HepG2 (cell line): ENCODE results near the gene RITA1. TPM values are rescaled to one million over a fixed set of nuclear protein-coding genes. Genes with fewer than 3 reads are reported as not detected.

Experiments used
- ATAC-seq: fragments of 200-7000 bp; cut with Tn5 transposase; 3 replicates; pipeline ENCODE4 v1.9.1; 2020; ENCODE audit warnings: mild to moderate bottlenecking, moderate library complexity
- BruUV-seq: library from RNA; stranded (reverse); fragments of 400-500 nt; replicated peaks from 2 replicates; lab custom pipeline; 2021; lab: Mats Ljungman, UMichigan
- CTCF ChIA-PET: fragments of 300-600 bp; formaldehyde crosslinking; extraction: SDS; loops from one replicate; lab custom pipeline; 2021; ENCODE audit warnings: low total read pairs, inconsistent platforms, low intra/inter-chr PET ratio; lab: Yijun Ruan, JAX
- POLR2A ChIA-PET: fragments of 350-600 bp; sonication (Branson Sonifier 250); formaldehyde crosslinking; loops from one replicate; lab custom pipeline; 2020; ENCODE audit warnings: antibody characterized with exemption, inconsistent platforms; lab: Yijun Ruan, JAX
- DNase-seq: peaks from one replicate; pipeline ENCODE4 v3.0.0-alpha.2; 2015; ENCODE audit warnings: low spot score
- FAIRE-seq: peaks from 3 replicates; lab custom pipeline; 2011; peaks lifted over from hg19 to GRCh38; lab: Jason Lieb, UNC
- H2AFZ ChIP-seq: one replicate; pipeline ENCODE4 v1.6.1; 2011; ENCODE audit warnings: low read length, inconsistent platforms
- H3K27ac ChIP-seq: fragments of 300-600 bp; 3 replicates; pipeline ENCODE4 v1.8.0; 2011; ENCODE audit warnings: mixed run types, mild to moderate bottlenecking, mixed read lengths, low read length, inconsistent platforms; ENCODE audit not compliant: insufficient read depth; ENCODE audit errors: extremely low read length
- H3K27me3 ChIP-seq, 2 experiments: fragments of 200-600 bp in 1 of 2; 2 replicates in 1 of 2; 3 replicates in 1 of 2; pipeline versions ENCODE4 v1.6.0 to v1.8.0; 2011; ENCODE audit warnings: low read length in 2 of 2, mild to moderate bottlenecking in 2 of 2, moderate library complexity in 2 of 2, inconsistent platforms in 1 of 2; ENCODE audit not compliant: insufficient read depth in 2 of 2, control insufficient read depth in 1 of 2
- H3K36me3 ChIP-seq, 2 experiments: fragments of 200-600 bp in 1 of 2; replicated peaks in 1 of 2; 2 replicates in 1 of 2; 3 replicates in 1 of 2; pipeline versions ENCODE4 v1.5.1 to v1.8.0; 2011; ENCODE audit warnings: low read length in 2 of 2, inconsistent platforms in 1 of 2; ENCODE audit not compliant: insufficient read depth in 2 of 2, control insufficient read depth in 1 of 2
- H3K4me1 ChIP-seq: 2 replicates; pipeline ENCODE4 v1.5.1; 2012; ENCODE audit warnings: low read length, inconsistent platforms; ENCODE audit not compliant: insufficient read depth
- H3K4me2 ChIP-seq: 2 replicates; pipeline ENCODE4 v1.6.0; 2011; ENCODE audit warnings: low read depth, low read length, inconsistent platforms
- H3K4me3 ChIP-seq, 3 experiments: fragments of 200-600 bp in 1 of 3; sonication (generic), shearing (Covaris generic) in 1 of 3; replicated peaks in 1 of 3; 2 replicates each; pipeline ENCODE4 v1.5.1; 2011 to 2016; ENCODE audit warnings: low read length in 3 of 3, inconsistent platforms in 2 of 3, low read depth in 2 of 3, mild to moderate bottlenecking in 2 of 3, control low read depth in 1 of 3, mixed read lengths in 1 of 3; ENCODE audit not compliant: insufficient read depth in 1 of 3
- H3K79me2 ChIP-seq: one replicate; pipeline ENCODE4 v1.6.1; 2011; ENCODE audit warnings: low read length, inconsistent platforms; ENCODE audit not compliant: insufficient read depth
- H3K9ac ChIP-seq: 2 replicates; pipeline ENCODE4 v1.6.0; 2011; ENCODE audit warnings: mild to moderate bottlenecking, low read depth, low read length, inconsistent platforms; ENCODE audit not compliant: insufficient read depth
- H3K9me3 ChIP-seq: 2 replicates; pipeline ENCODE4 v1.5.1; 2012; ENCODE audit warnings: mild to moderate bottlenecking, low read length
- H4K20me1 ChIP-seq: 2 replicates; pipeline ENCODE4 v1.6.0; 2011; ENCODE audit warnings: inconsistent platforms, mild to moderate bottlenecking, low read length, moderate library complexity; ENCODE audit not compliant: insufficient read depth
- ASH2L ChIP-seq: fragments of 300-600, 200-600 bp; sonication (generic); IDR thresholded peaks from 2 replicates; pipeline ENCODE4 v1.7.0; 2017; ENCODE audit warnings: low read depth, mild to moderate bottlenecking, moderate library complexity, mixed read lengths, low read length; ENCODE audit not compliant: insufficient read length
- CAMTA2 ChIP-seq: sonication (generic); formaldehyde crosslinking; IDR thresholded peaks from 2 replicates; pipeline ENCODE4 v1.4.0; 2020; ENCODE audit warnings: mild to moderate bottlenecking, missing genetic modification reagents, borderline replicate concordance
- ETV6 ChIP-seq: sonication (generic); formaldehyde crosslinking; conservative IDR thresholded peaks from 2 replicates; pipeline ENCODE4 v1.4.0; 2020; ENCODE audit warnings: missing genetic modification reagents
- MNT ChIP-seq: fragments of 450-650 bp; IDR thresholded peaks from 2 replicates; pipeline ENCODE4 v1.6.1; 2016
- RAD21 ChIP-seq: fragments of 450-650 bp; formaldehyde crosslinking; IDR thresholded peaks from 2 replicates; pipeline ENCODE4 v1.5.0; 2020; ENCODE audit warnings: mild to moderate bottlenecking
- SMC3 ChIP-seq: IDR thresholded peaks from 2 replicates; pipeline ENCODE4 v1.6.1; 2011; ENCODE audit warnings: low read length, improper control_type of control experiment
- ZBTB2 ChIP-seq: sonication (generic); formaldehyde crosslinking; IDR thresholded peaks from 2 replicates; pipeline ENCODE4 v1.8.0; 2022; ENCODE audit warnings: low read depth, missing genetic modification reagents
- ZNF263 ChIP-seq: sonication (generic); formaldehyde crosslinking; IDR thresholded peaks from 2 replicates; pipeline ENCODE4 v1.4.0; 2020; ENCODE audit warnings: missing genetic modification reagents
- WGBS: methylation state at CpG from one replicate; pipeline ENCODE4 v1.1.6; 2017; ENCODE audit warnings: low lambda C conversion rate; 5-methylcytosine and 5-hydroxymethylcytosine counted together
- in situ Hi-C: cut with HindIII; loops from 2 replicates; pipeline ENCODE4 v1.10.0; 2017; ENCODE audit warnings: low pct_unique_long_range_greater_than_20kb; ENCODE audit not compliant: extremely low pct_ligation_motif_present
- intact Hi-C: fragments of 100-400 bp; cut with micrococcal nuclease; formaldehyde crosslinking; loops from one replicate; pipeline ENCODE4 v1.10.0; 2022; ENCODE audit not compliant: unreplicated experiment
- polyA plus RNA-seq, 8 experiments: library from polyadenylated mRNA; depleted of rRNA in 3 of 8; stranded (reverse) in 7 of 8; unstranded in 1 of 8; fragments of >200 nt; fragmentation: Illumina TruSeq in 4 of 8; extraction: Trizol in 4 of 8; gene quantifications; 2 replicates each; pipeline versions ENCODE4 v1.2.1 to v1.2.3, GENCODE V29; 2011 to 2016; ENCODE audit warnings: low read depth in 4 of 8, missing spikeins in 1 of 8, mixed read lengths in 1 of 8; ENCODE audit not compliant: insufficient read depth in 1 of 8
- total RNA-seq, 5 experiments: library from RNA; depleted of rRNA; stranded (reverse); fragments of >200 nt; fragmentation: Illumina TruSeq; extraction: Trizol; gene quantifications; 2 replicates each; pipeline ENCODE4 v1.2.3, GENCODE V29; 2016; ENCODE audit warnings: low read depth in 1 of 5
- TF ChIP-seq, protein P1 (sequence below): sonication (generic); formaldehyde crosslinking; IDR thresholded peaks from 2 replicates; pipeline ENCODE4 v1.4.0; 2020; ENCODE audit warnings: missing genetic modification reagents, mild to moderate bottlenecking, borderline replicate concordance
- TF ChIP-seq, protein P2 (sequence below): IDR thresholded peaks from 2 replicates; pipeline ENCODE4 v1.6.1; 2016; ENCODE audit warnings: mild to moderate bottlenecking, missing biosample characterization, missing genetic modification reagents
- TF ChIP-seq, protein P3 (sequence below): sonication (generic); formaldehyde crosslinking; IDR thresholded peaks from 2 replicates; pipeline ENCODE4 v1.5.0; 2020; ENCODE audit warnings: mild to moderate bottlenecking, missing genetic modification reagents, moderate library complexity
- TF ChIP-seq, protein P4 (sequence below): sonication (generic); formaldehyde crosslinking; IDR thresholded peaks from 2 replicates; pipeline ENCODE4 v1.4.0; 2020; ENCODE audit warnings: mild to moderate bottlenecking, low read depth, missing genetic modification reagents

Gene RITA1
- total and polyA plus RNA-seq, 2 of the 13 experiments (the other 11 are each of a cell fraction or from before 2014, with no cell fraction given) = 12.4 to 28.9 TPM

- no TSS peak for BruUV-seq
- H3K27ac ChIP-seq = no peak overlapping the region
- peaks cover 53 to 82% of the 10 kb centered on the region in 2 experiments for H3K36me3 ChIP-seq
- no peaks in the 10 kb centered on the region for H3K9me3 ChIP-seq
- no peaks in the 10 kb centered on the region for H3K27me3 ChIP-seq
- H4K20me1 ChIP-seq = peaks cover 4% of the 10 kb centered on the region; the same call in 1 of the 2 replicates
- H3K9ac ChIP-seq = no peak overlapping the region
- intact Hi-C loops (loop anchor here (2.0 kb wide), 1 partner anchor 126 kb away; no protein-coding TSS in a partner anchor), in situ Hi-C loops (no loop called here)
- H3K79me2 ChIP-seq = no peaks in the 10 kb centered on the region
- peak; percentile 33 for DNase-seq
- peak; percentile 83 for FAIRE-seq
- ChIA-PET POLR2A (interaction anchor here (0.6 to 2.6 kb wide), 3 partner anchors 8 to 15 kb away, joined by 3 to 14 read pairs (median 3); partner anchors contain the start of genes DDX54 and RITA1), CTCF (interaction anchor here (2.3 kb wide), 1 partner anchor 126 kb away, joined by 20 read pairs; no protein-coding TSS in a partner anchor)
- H3K4me1 ChIP-seq = no peaks in the 10 kb centered on the region
- H3K4me2 ChIP-seq = no peak overlapping the region
- no peak overlapping the region for H2AFZ ChIP-seq
- no peak overlapping the region for H3K4me3 ChIP-seq
- peak; percentile 87 for ATAC-seq
- 57% methylated on average over 17 of the region's 32 CpGs for WGBS
- TF ChIP-seq ZBTB2 (CRISPR knock-in tag) = no peak
- 0 out of 2 replicates have a peak, but pooled peaks have one; percentile 37 for TF ChIP-seq RAD21 (CRISPR knock-in tag)
- TF ChIP-seq ZNF263 (CRISPR knock-in tag) = peak; percentile 84
- no peak for TF ChIP-seq MNT
- no peak for TF ChIP-seq CAMTA2 (CRISPR knock-in tag)
- TF ChIP-seq, protein P1, sequence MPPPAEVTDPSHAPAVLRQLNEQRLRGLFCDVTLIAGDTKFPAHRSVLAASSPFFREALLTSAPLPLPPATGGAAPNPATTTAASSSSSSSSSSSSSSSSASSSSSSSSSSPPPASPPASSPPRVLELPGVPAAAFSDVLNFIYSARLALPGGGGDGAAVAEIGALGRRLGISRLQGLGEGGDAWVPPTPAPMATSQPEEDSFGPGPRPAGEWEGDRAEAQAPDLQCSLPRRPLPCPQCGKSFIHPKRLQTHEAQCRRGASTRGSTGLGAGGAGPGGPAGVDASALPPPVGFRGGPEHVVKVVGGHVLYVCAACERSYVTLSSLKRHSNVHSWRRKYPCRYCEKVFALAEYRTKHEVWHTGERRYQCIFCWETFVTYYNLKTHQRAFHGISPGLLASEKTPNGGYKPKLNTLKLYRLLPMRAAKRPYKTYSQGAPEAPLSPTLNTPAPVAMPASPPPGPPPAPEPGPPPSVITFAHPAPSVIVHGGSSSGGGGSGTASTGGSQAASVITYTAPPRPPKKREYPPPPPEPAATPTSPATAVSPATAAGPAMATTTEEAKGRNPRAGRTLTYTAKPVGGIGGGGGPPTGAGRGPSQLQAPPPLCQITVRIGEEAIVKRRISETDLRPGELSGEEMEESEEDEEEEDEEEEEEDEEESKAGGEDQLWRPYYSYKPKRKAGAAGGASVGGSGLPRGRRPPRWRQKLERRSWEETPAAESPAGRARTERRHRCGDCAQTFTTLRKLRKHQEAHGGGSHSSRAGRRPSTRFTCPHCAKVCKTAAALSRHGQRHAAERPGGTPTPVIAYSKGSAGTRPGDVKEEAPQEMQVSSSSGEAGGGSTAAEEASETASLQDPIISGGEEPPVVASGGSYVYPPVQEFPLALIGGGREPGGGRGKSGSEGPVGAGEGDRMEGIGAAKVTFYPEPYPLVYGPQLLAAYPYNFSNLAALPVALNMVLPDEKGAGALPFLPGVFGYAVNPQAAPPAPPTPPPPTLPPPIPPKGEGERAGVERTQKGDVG (CRISPR knock-in tag) = no peak
- TF ChIP-seq ASH2L = no peak
- peak; percentile 48 for TF ChIP-seq SMC3
- TF ChIP-seq, protein P2, sequence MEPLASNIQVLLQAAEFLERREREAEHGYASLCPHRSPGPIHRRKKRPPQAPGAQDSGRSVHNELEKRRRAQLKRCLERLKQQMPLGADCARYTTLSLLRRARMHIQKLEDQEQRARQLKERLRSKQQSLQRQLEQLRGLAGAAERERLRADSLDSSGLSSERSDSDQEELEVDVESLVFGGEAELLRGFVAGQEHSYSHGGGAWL (CRISPR knock-in tag) = 0 out of 2 replicates have a peak, but pooled peaks have one; percentile 32
- TF ChIP-seq ETV6 (CRISPR knock-in tag) = no peak
- TF ChIP-seq, protein P3, sequence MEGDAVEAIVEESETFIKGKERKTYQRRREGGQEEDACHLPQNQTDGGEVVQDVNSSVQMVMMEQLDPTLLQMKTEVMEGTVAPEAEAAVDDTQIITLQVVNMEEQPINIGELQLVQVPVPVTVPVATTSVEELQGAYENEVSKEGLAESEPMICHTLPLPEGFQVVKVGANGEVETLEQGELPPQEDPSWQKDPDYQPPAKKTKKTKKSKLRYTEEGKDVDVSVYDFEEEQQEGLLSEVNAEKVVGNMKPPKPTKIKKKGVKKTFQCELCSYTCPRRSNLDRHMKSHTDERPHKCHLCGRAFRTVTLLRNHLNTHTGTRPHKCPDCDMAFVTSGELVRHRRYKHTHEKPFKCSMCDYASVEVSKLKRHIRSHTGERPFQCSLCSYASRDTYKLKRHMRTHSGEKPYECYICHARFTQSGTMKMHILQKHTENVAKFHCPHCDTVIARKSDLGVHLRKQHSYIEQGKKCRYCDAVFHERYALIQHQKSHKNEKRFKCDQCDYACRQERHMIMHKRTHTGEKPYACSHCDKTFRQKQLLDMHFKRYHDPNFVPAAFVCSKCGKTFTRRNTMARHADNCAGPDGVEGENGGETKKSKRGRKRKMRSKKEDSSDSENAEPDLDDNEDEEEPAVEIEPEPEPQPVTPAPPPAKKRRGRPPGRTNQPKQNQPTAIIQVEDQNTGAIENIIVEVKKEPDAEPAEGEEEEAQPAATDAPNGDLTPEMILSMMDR (CRISPR knock-in tag) = peak; percentile 88
- TF ChIP-seq, protein P4, sequence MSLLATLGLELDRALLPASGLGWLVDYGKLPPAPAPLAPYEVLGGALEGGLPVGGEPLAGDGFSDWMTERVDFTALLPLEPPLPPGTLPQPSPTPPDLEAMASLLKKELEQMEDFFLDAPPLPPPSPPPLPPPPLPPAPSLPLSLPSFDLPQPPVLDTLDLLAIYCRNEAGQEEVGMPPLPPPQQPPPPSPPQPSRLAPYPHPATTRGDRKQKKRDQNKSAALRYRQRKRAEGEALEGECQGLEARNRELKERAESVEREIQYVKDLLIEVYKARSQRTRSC (CRISPR knock-in tag) = no peak
Observed at GRCh38 chr12:113174461-113175384, 10.8 kb upstream of the RITA1 start.
